GM10248 (cell line): Measurements from ENCODE around the gene COQ8A.

ENCODE experiments used
- CTCF ChIA-PET: fragments of 300-600 bp; sonication (Branson Sonifier 250); formaldehyde crosslinking; extraction: SDS; loops from one replicate; lab custom pipeline; 2021; ENCODE audit warnings: antibody characterized with exemption; lab: Yijun Ruan, JAX
- POLR2A ChIA-PET: fragments of 350-650 bp; sonication (Branson Sonifier 250); formaldehyde crosslinking; extraction: SDS; loops from one replicate; lab custom pipeline; 2020; ENCODE audit warnings: antibody characterized with exemption; lab: Yijun Ruan, JAX
- DNase-seq: peaks from one replicate; pipeline ENCODE4 v3.0.0; 2012; ENCODE audit errors: extremely low spot score
- CTCF ChIP-seq: IDR thresholded peaks from 2 replicates; pipeline ENCODE4 v1.5.1; 2012; ENCODE audit warnings: mild to moderate bottlenecking, low read depth; ENCODE audit errors: extremely low read depth, missing control alignments, control extremely low read depth

COQ8A gene

GRCh38 chr1:226985239-226985838, 45.2 kb downstream of the COQ8A start:
- TF ChIP-seq CTCF: no peak
- POLR2A ChIA-PET: no interaction called here
- CTCF ChIA-PET: interaction anchor here (1.1 to 1.7 kb wide), 3 partner anchors 10 to 39 kb away, joined by 3 to 5 read pairs (median 3); no protein-coding TSS in a partner anchor
- no peak for DNase-seq

GRCh38 chr1:226985839-226986463, 45.9 kb downstream of the COQ8A start:
- ChIA-PET CTCF (interaction anchor here (1.3 kb wide), 1 partner anchor 11 kb away, joined by 3 read pairs; no protein-coding TSS in a partner anchor), POLR2A (no interaction called here)
- no peak for DNase-seq
- TF ChIP-seq CTCF: no peak

- ChIA-PET CTCF (interaction anchor here (0.8 kb wide), 1 partner anchor 17 kb away, joined by 3 read pairs; no protein-coding TSS in a partner anchor), POLR2A (no interaction called here)
- DNase-seq: no peak
- TF ChIP-seq CTCF: no peak
These were observed 46.5 kb downstream of the COQ8A start for GRCh38 chr1:226986496-226987178.

GRCh38 chr1:226987179-226987536, 47.1 kb downstream of the COQ8A start:
- no peak for TF ChIP-seq CTCF
- ChIA-PET CTCF (interaction anchor here (0.8 kb wide), 1 partner anchor 17 kb away, joined by 3 read pairs; no protein-coding TSS in a partner anchor), POLR2A (no interaction called here)
- no peak for DNase-seq

GRCh38 chr1:226987623-226988333, 47.7 kb downstream of the COQ8A start:
- CTCF ChIA-PET: interaction anchor here (0.8 kb wide), 1 partner anchor 16 kb away, joined by 3 read pairs; no protein-coding TSS in a partner anchor
- no peak for DNase-seq
- POLR2A ChIA-PET: no interaction called here
- no peak for TF ChIP-seq CTCF

- ChIA-PET CTCF (no interaction called here), POLR2A (no interaction called here)
- TF ChIP-seq CTCF: no peak
- no peak for DNase-seq
These were observed 48.2 kb downstream of the COQ8A start for GRCh38 chr1:226988334-226988666.
